ENCODE data around the gene TPD52L1.

The TPD52L1 gene

GRCh38 chr6:125307964-125308615 lies 154.5 kb downstream of the TPD52L1 start:
- H3K4me1 ChIP-seq (ENCODE audit: control insufficient read depth in 2 of 2, insufficient read depth in 2 of 2, low read length in 2 of 2) = peaks cover 0 to 2% of the 10 kb centered on the region in 2 donors
- no peak overlapping the region for H3K27ac ChIP-seq (ENCODE audit: low read depth in 2 of 2, low read length in 2 of 2)
- no peaks in the 10 kb centered on the region for H3K9me3 ChIP-seq (ENCODE audit: control insufficient read depth in 2 of 2, low read length in 2 of 2)
- no peak overlapping the region for H3K4me3 ChIP-seq (ENCODE audit: low read length in 2 of 2)
- no peaks in the 10 kb centered on the region for H3K27me3 ChIP-seq (ENCODE audit: control insufficient read depth in 2 of 2, insufficient read depth in 2 of 2, low read length in 2 of 2)
- no peak overlapping the region for H3K9ac ChIP-seq (ENCODE audit: low read depth in 1 of 2, low read length in 2 of 2)
- no peaks in the 10 kb centered on the region for H3K36me3 ChIP-seq (ENCODE audit: control insufficient read depth in 2 of 2, insufficient read depth in 2 of 2, low read length in 2 of 2)

- Histone ChIP-seq H3K27me3 (ENCODE audit: control insufficient read depth in 2 of 2, insufficient read depth in 2 of 2, low read length in 2 of 2) (no peaks in the 10 kb centered on the region), H3K9ac (ENCODE audit: low read depth in 1 of 2, low read length in 2 of 2) (no peak overlapping the region), H3K4me1 (ENCODE audit: control insufficient read depth in 2 of 2, insufficient read depth in 2 of 2, low read length in 2 of 2) (peaks cover 0 to 2% of the 10 kb centered on the region in 2 donors), H3K4me3 (ENCODE audit: low read length in 2 of 2) (no peak overlapping the region), H3K27ac (ENCODE audit: low read depth in 2 of 2, low read length in 2 of 2) (no peak overlapping the region), H3K36me3 (ENCODE audit: control insufficient read depth in 2 of 2, insufficient read depth in 2 of 2, low read length in 2 of 2) (no peaks in the 10 kb centered on the region), H3K9me3 (ENCODE audit: control insufficient read depth in 2 of 2, low read length in 2 of 2) (no peaks in the 10 kb centered on the region)
Observed at GRCh38 chr6:125310994-125311649, 157.5 kb downstream of the TPD52L1 start.

DNA sequence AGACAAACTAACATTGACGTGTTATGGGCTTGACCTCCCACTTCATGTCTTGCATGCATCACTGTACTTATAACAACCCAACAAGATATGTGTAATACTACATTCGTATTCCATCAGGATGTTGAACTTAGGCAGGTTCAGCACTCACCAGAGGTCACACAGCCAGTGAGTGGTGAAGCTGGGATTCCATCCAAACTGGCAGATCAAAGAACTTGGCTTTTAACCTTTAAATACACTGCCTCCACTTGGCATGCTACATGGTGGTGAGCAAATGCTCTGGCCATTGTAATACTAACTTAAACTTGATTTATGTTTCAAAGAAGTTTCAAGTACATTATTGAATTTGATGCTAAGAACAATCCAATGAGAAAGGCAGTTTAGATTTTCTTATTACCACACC lies 158.9 kb downstream of the TPD52L1 start:
- Histone ChIP-seq H3K9ac (ENCODE audit: low read depth in 1 of 2, low read length in 2 of 2) (no peak overlapping the region), H3K4me3 (ENCODE audit: low read length in 2 of 2) (no peak overlapping the region), H3K36me3 (ENCODE audit: control insufficient read depth in 2 of 2, insufficient read depth in 2 of 2, low read length in 2 of 2) (no peaks in the 10 kb centered on the region), H3K4me1 (ENCODE audit: control insufficient read depth in 2 of 2, insufficient read depth in 2 of 2, low read length in 2 of 2) (no peaks in the 10 kb centered on the region), H3K9me3 (ENCODE audit: control insufficient read depth in 2 of 2, low read length in 2 of 2) (no peaks in the 10 kb centered on the region), H3K27me3 (ENCODE audit: control insufficient read depth in 2 of 2, insufficient read depth in 2 of 2, low read length in 2 of 2) (no peaks in the 10 kb centered on the region), H3K27ac (ENCODE audit: low read depth in 2 of 2, low read length in 2 of 2) (no peak overlapping the region)

DNA sequence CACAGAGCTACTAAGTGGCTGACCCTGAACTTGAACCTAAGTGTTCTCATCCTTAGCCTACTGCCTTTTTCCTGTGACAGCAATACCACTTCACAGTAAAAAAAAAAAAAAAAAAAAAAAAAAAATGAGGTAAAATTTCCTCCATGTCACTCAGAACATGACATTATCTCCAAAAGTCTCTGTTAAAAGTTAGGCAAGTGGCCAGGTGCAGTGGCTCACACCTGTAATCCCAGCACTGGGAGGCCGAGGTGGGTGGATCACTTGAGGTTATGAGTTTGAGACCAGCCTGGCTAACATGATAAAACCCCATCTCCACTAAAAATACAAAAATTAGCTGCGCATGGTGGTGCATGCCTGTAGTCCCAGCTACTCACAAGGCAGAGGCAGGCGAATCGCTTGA lies 159.4 kb downstream of the TPD52L1 start:
- H3K4me1 ChIP-seq (ENCODE audit: control insufficient read depth in 2 of 2, insufficient read depth in 2 of 2, low read length in 2 of 2) = no peaks in the 10 kb centered on the region
- H3K27me3 ChIP-seq (ENCODE audit: control insufficient read depth in 2 of 2, insufficient read depth in 2 of 2, low read length in 2 of 2) = no peaks in the 10 kb centered on the region
- H3K27ac ChIP-seq (ENCODE audit: low read depth in 2 of 2, low read length in 2 of 2) = no peak overlapping the region
- H3K4me3 ChIP-seq (ENCODE audit: low read length in 2 of 2) = no peak overlapping the region
- no peak overlapping the region for H3K9ac ChIP-seq (ENCODE audit: low read depth in 1 of 2, low read length in 2 of 2)
- no peaks in the 10 kb centered on the region for H3K9me3 ChIP-seq (ENCODE audit: control insufficient read depth in 2 of 2, low read length in 2 of 2)
- no peaks in the 10 kb centered on the region for H3K36me3 ChIP-seq (ENCODE audit: control insufficient read depth in 2 of 2, insufficient read depth in 2 of 2, low read length in 2 of 2)
